GM15510 (cell line): ENCODE measurements around the gene DDX20.

Experiments
- POLR2A ChIP-seq: IDR thresholded peaks from 3 replicates; pipeline ENCODE4 v1.6.1; 2011; ENCODE audit warnings: borderline replicate concordance; ENCODE audit not compliant: insufficient read length; ENCODE audit errors: extremely low read depth

Gene DDX20

GRCh38 chr1:111738436-111739193, 17.1 kb upstream of the DDX20 start:
- peak; percentile 29 for TF ChIP-seq POLR2A

GRCh38 chr1:111739194-111739924, 16.3 kb upstream of the DDX20 start, which contains the start of gene INKA2:
Gene INKA2, minus strand, starts transcription at chr1:111739395. Its CDS starts 153 bp downstream, at chr1:111739242.
- peak; percentile 72 for TF ChIP-seq POLR2A

- TF ChIP-seq POLR2A = no peak
These were observed 15.6 kb upstream of the DDX20 start for GRCh38 chr1:111739925-111740765.

- TF ChIP-seq POLR2A = no peak
These were observed 12.7 kb upstream of the DDX20 start for GRCh38 chr1:111742938-111743549.

- no peak for TF ChIP-seq POLR2A
These were observed 12.0 kb upstream of the DDX20 start for GRCh38 chr1:111743679-111744101.

- no peak for TF ChIP-seq POLR2A
These were observed 9.8 kb upstream of the DDX20 start for GRCh38 chr1:111745675-111746613.

- no peak for TF ChIP-seq POLR2A
These were observed 9.1 kb upstream of the DDX20 start for GRCh38 chr1:111746614-111746999.

GRCh38 chr1:111747282-111747734, 8.4 kb upstream of the DDX20 start:
- no peak for TF ChIP-seq POLR2A

- no peak for TF ChIP-seq POLR2A
These were observed 7.8 kb upstream of the DDX20 start for GRCh38 chr1:111747947-111748346.

- TF ChIP-seq POLR2A = no peak
These were observed 6.1 kb upstream of the DDX20 start for GRCh38 chr1:111749628-111750027.

GRCh38 chr1:111750856-111751255, 4.8 kb upstream of the DDX20 start:
- no peak for TF ChIP-seq POLR2A

- TF ChIP-seq POLR2A = no peak
These were observed 3.7 kb upstream of the DDX20 start for GRCh38 chr1:111751906-111752575.

GRCh38 chr1:111754984-111755330, 744 bp upstream of the DDX20 start:
- no peak for TF ChIP-seq POLR2A
